Left ventricle myocardium inferior (tissue), 1 donor: ENCODE data around the gene TFPT. TPM values are rescaled to one million over a fixed set of nuclear protein-coding genes. Genes with fewer than 3 reads are reported as not detected.

ENCODE experiments used
- DNase-seq: peaks from one replicate; pipeline ENCODE4 v3.0.0-alpha.2; 2020
- H3K27ac ChIP-seq: fragments of 200-600 bp; replicated peaks from 2 replicates; pipeline ENCODE4 v1.8.0; 2021
- H3K27me3 ChIP-seq: fragments of 200-600 bp; 2 replicates; pipeline ENCODE4 v1.8.0; 2021; ENCODE audit warnings: low read depth
- H3K36me3 ChIP-seq: fragments of 200-600 bp; 2 replicates; pipeline ENCODE4 v1.8.0; 2021
- H3K4me1 ChIP-seq: fragments of 200-600 bp; 2 replicates; pipeline ENCODE4 v1.8.0; 2021
- H3K4me3 ChIP-seq: fragments of 200-600 bp; 2 replicates; pipeline ENCODE4 v1.8.0; 2021; ENCODE audit warnings: mild to moderate bottlenecking, moderate library complexity
- H3K9me3 ChIP-seq: fragments of 200-600 bp; replicated peaks from 2 replicates; pipeline ENCODE4 v1.8.0; 2021
- CTCF ChIP-seq: fragments of 200-600 bp; IDR thresholded peaks from 2 replicates; pipeline ENCODE4 v1.8.0; 2021; ENCODE audit warnings: antibody characterized with exemption, mild to moderate bottlenecking, borderline replicate concordance
- intact Hi-C: fragments of 100-400 bp; cut with micrococcal nuclease; formaldehyde crosslinking; loops from one replicate; pipeline ENCODE4 v1.11.0; 2022
- total RNA-seq: library from RNA; stranded (reverse); fragmentation: NEBNext Ultra II Directional; extraction: Animal tissue kit (Norgen Biotek cat#: 25700); gene quantifications from one replicate; pipeline ENCODE4 v1.2.1, GENCODE V29; 2021
- donor health status: DM: no; HTN: yes; CAD: no; lungs with severe emphysema.

TFPT gene
- total RNA-seq, 1 donor from 2014 or later = 14.5 TPM

GRCh38 chr19:54128796-54129616, 13.5 kb upstream of the TFPT start:
- no peak for TF ChIP-seq CTCF
- H3K4me3 ChIP-seq = no peak overlapping the region
- DNase-seq = no peak
- H3K27me3 ChIP-seq = no peaks in the 10 kb centered on the region
- H3K27ac ChIP-seq = no peak overlapping the region
- H3K36me3 ChIP-seq = peaks cover 74% of the 10 kb centered on the region
- H3K4me1 ChIP-seq = no peaks in the 10 kb centered on the region
- no peaks in the 10 kb centered on the region for H3K9me3 ChIP-seq
- intact Hi-C loops = no loop called here

GRCh38 chr19:54128441-54128725, 12.9 kb upstream of the TFPT start:
- Histone ChIP-seq H3K27me3 (no peaks in the 10 kb centered on the region), H3K27ac (no peak overlapping the region), H3K36me3 (peaks cover 80% of the 10 kb centered on the region), H3K9me3 (no peaks in the 10 kb centered on the region), H3K4me3 (no peak overlapping the region), H3K4me1 (no peaks in the 10 kb centered on the region)
- DNase-seq = no peak
- no peak for TF ChIP-seq CTCF
- intact Hi-C loops = no loop called here

GRCh38 chr19:54127688-54128440, 12.4 kb upstream of the TFPT start:
- intact Hi-C loops = no loop called here

GRCh38 chr19:54125713-54126112, 10.3 kb upstream of the TFPT start:
- H3K4me1 ChIP-seq = no peaks in the 10 kb centered on the region
- no peaks in the 10 kb centered on the region for H3K27me3 ChIP-seq
- intact Hi-C loops = no loop called here
- no peak overlapping the region for H3K4me3 ChIP-seq
- H3K27ac ChIP-seq = no peak overlapping the region
- H3K9me3 ChIP-seq = no peaks in the 10 kb centered on the region
- H3K36me3 ChIP-seq = peaks cover 91% of the 10 kb centered on the region
- DNase-seq = no peak
- no peak for TF ChIP-seq CTCF

More at GRCh38 chr19:54127688-54128440, 12.4 kb upstream of the TFPT start:
- Histone ChIP-seq H3K27ac (no peak overlapping the region), H3K4me1 (no peaks in the 10 kb centered on the region), H3K4me3 (no peak overlapping the region), H3K36me3 (peaks cover 85% of the 10 kb centered on the region), H3K9me3 (no peaks in the 10 kb centered on the region), H3K27me3 (no peaks in the 10 kb centered on the region)
- no peak for DNase-seq
- TF ChIP-seq CTCF = no peak

GRCh38 chr19:54124393-54124792, 8.9 kb upstream of the TFPT start:
- H3K4me3 ChIP-seq = no peak overlapping the region
- H3K9me3 ChIP-seq = no peaks in the 10 kb centered on the region
- peaks cover 98% of the 10 kb centered on the region for H3K36me3 ChIP-seq
- intact Hi-C loops = no loop called here
- DNase-seq = no peak
- H3K27ac ChIP-seq = no peak overlapping the region
- no peaks in the 10 kb centered on the region for H3K4me1 ChIP-seq
- H3K27me3 ChIP-seq = no peaks in the 10 kb centered on the region
- TF ChIP-seq CTCF = no peak
